HepG2 (cell line): ENCODE results near the gene ESF1. TPM values are rescaled to one million over a fixed set of nuclear protein-coding genes. Genes with fewer than 3 reads are reported as not detected.

ENCODE experiments used
- CHCHD3 ChIP-seq: sonication (generic); formaldehyde crosslinking; IDR thresholded peaks from 2 replicates; pipeline ENCODE4 v1.8.0; 2022; ENCODE audit warnings: mild to moderate bottlenecking, missing genetic modification reagents, moderate library complexity
- HNF1A ChIP-seq, 2 experiments: sonication (generic) in 1 of 2; formaldehyde crosslinking in 1 of 2; IDR thresholded peaks; 2 replicates each; pipeline versions ENCODE4 v1.4.0 to v1.6.1; 2016 to 2020; ENCODE audit warnings: borderline replicate concordance in 1 of 2, low read depth in 1 of 2, mild to moderate bottlenecking in 1 of 2, missing genetic modification reagents in 1 of 2
- HNRNPH1 ChIP-seq: fragments of 200-400 bp; formaldehyde crosslinking; optimal IDR thresholded peaks from 2 replicates; pipeline ENCODE3; 2017; ENCODE audit warnings: mild to moderate bottlenecking, low read depth, low read length
- IKZF4 ChIP-seq: sonication (generic); formaldehyde crosslinking; IDR thresholded peaks from 2 replicates; pipeline ENCODE4 v1.5.1; 2020; ENCODE audit warnings: borderline replicate concordance, mild to moderate bottlenecking, low read depth, missing genetic modification reagents; ENCODE audit errors: not compliant biosample characterization
- KDM5B ChIP-seq: sonication (generic); formaldehyde crosslinking; IDR thresholded peaks from 2 replicates; pipeline ENCODE4 v1.4.0; 2020; ENCODE audit warnings: missing genetic modification reagents, mild to moderate bottlenecking, borderline replicate concordance
- MIXL1 ChIP-seq: IDR thresholded peaks from 2 replicates; pipeline ENCODE4 v1.6.1; 2016
- MLLT10 ChIP-seq: sonication (generic); formaldehyde crosslinking; IDR thresholded peaks from 2 replicates; pipeline ENCODE4 v1.4.0; 2020; ENCODE audit warnings: missing genetic modification reagents
- NFATC3 ChIP-seq: sonication (generic); formaldehyde crosslinking; IDR thresholded peaks from 2 replicates; pipeline ENCODE4 v1.5.1; 2020; ENCODE audit warnings: mild to moderate bottlenecking, missing genetic modification reagents
- POLR2AphosphoS2 ChIP-seq: IDR thresholded peaks from 2 replicates; pipeline ENCODE4 v1.6.1; 2011; ENCODE audit warnings: low read depth, low read length, improper control_type of control experiment
- RARG ChIP-seq: sonication (generic); formaldehyde crosslinking; IDR thresholded peaks from 2 replicates; pipeline ENCODE4 v1.4.0; 2020; ENCODE audit warnings: low read depth, mild to moderate bottlenecking, missing genetic modification reagents
- STAG1 ChIP-seq: sonication (generic); formaldehyde crosslinking; IDR thresholded peaks from 2 replicates; pipeline ENCODE4 v1.4.0; 2020; ENCODE audit warnings: missing genetic modification reagents
- TMF1 ChIP-seq: sonication (generic); formaldehyde crosslinking; IDR thresholded peaks from 2 replicates; pipeline ENCODE4 v1.8.1; 2022; ENCODE audit warnings: low read depth, missing genetic modification reagents
- U2AF2 ChIP-seq: fragments of 200-400 bp; formaldehyde crosslinking; IDR thresholded peaks from 2 replicates; pipeline ENCODE4 v1.6.1; 2017; ENCODE audit warnings: low read depth, mild to moderate bottlenecking, low read length
- ZFP41 ChIP-seq: sonication (generic); formaldehyde crosslinking; IDR thresholded peaks from 2 replicates; pipeline ENCODE4 v1.4.0; 2020; ENCODE audit warnings: mild to moderate bottlenecking, missing genetic modification reagents, borderline replicate concordance
- ZFP82 ChIP-seq: sonication (generic); formaldehyde crosslinking; IDR thresholded peaks from 2 replicates; pipeline ENCODE4 v1.5.1; 2020; ENCODE audit warnings: mild to moderate bottlenecking, missing genetic modification reagents, borderline replicate concordance
- ZNF12 ChIP-seq: sonication (generic); formaldehyde crosslinking; IDR thresholded peaks from 2 replicates; pipeline ENCODE4 v1.5.0; 2020; ENCODE audit warnings: missing genetic modification reagents
- ZNF660 ChIP-seq: sonication (generic); formaldehyde crosslinking; IDR thresholded peaks from 2 replicates; pipeline ENCODE4 v1.5.1; 2020; ENCODE audit warnings: mild to moderate bottlenecking, low read depth, missing genetic modification reagents, borderline replicate concordance
- polyA plus RNA-seq, 8 experiments: library from polyadenylated mRNA; depleted of rRNA in 3 of 8; stranded (reverse) in 7 of 8; unstranded in 1 of 8; fragments of >200 nt; fragmentation: Illumina TruSeq in 4 of 8; extraction: Trizol in 4 of 8; gene quantifications; 2 replicates each; pipeline versions ENCODE4 v1.2.1 to v1.2.3, GENCODE V29; 2011 to 2016; ENCODE audit warnings: low read depth in 4 of 8, missing spikeins in 1 of 8, mixed read lengths in 1 of 8; ENCODE audit not compliant: insufficient read depth in 1 of 8
- total RNA-seq, 5 experiments: library from RNA; depleted of rRNA; stranded (reverse); fragments of >200 nt; fragmentation: Illumina TruSeq; extraction: Trizol; gene quantifications; 2 replicates each; pipeline ENCODE4 v1.2.3, GENCODE V29; 2016; ENCODE audit warnings: low read depth in 1 of 5
- TF ChIP-seq, protein P1 (sequence below): sonication (generic); formaldehyde crosslinking; IDR thresholded peaks from 2 replicates; pipeline ENCODE4 v1.8.0; 2022; ENCODE audit warnings: low read depth, missing genetic modification reagents
- TF ChIP-seq, protein P2 (sequence below): IDR thresholded peaks from 2 replicates; pipeline ENCODE4 v1.6.1; 2016; ENCODE audit warnings: control low read depth
- TF ChIP-seq, protein P3 (sequence below): IDR thresholded peaks from 2 replicates; pipeline ENCODE4 v1.4.0; 2020; ENCODE audit warnings: mild to moderate bottlenecking, missing genetic modification reagents

The ESF1 gene
- total and polyA plus RNA-seq, 2 of the 13 experiments (the other 11 are each of a cell fraction or from before 2014, with no cell fraction given), result 7.3 to 66.9 TPM

GRCh38 chr20:13800728-13801134 lies 16.0 kb upstream of the ESF1 start (continued):
- no peak for TF ChIP-seq RARG (CRISPR knock-in tag)
- no peak for TF ChIP-seq IKZF4
- TF ChIP-seq MIXL1, result 0 out of 2 replicates have a peak, but pooled peaks have one; percentile 29
- TF ChIP-seq MLLT10, result no peak
- no peak; the same call in 1 of the 2 replicates for TF ChIP-seq KDM5B (CRISPR knock-in tag)
- no peak for TF ChIP-seq TMF1 (CRISPR knock-in tag)
- no peak for TF ChIP-seq ZFP41 (CRISPR knock-in tag)
- TF ChIP-seq U2AF2, result no peak
- TF ChIP-seq, protein P1, sequence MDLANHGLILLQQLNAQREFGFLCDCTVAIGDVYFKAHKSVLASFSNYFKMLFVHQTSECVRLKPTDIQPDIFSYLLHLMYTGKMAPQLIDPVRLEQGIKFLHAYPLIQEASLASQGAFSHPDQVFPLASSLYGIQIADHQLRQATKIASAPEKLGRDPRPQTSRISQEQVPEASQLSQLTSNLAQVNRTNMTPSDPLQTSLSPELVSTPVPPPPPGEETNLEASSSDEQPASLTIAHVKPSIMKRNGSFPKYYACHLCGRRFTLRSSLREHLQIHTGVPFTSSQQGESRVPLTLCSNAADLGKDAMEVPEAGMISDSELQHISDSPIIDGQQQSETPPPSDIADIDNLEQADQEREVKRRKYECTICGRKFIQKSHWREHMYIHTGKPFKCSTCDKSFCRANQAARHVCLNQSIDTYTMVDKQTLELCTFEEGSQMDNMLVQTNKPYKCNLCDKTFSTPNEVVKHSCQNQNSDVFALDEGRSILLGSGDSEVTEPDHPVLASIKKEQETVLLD, result no peak
- no peak for TF ChIP-seq HNF1A (IDR thresholded peaks at IDR 0.05; ENCODE audit: low read depth)
- TF ChIP-seq HNF1A (CRISPR knock-in tag; IDR thresholded peaks at IDR 0.05; ENCODE audit: borderline replicate concordance), result peak; percentile 53; the same call in 1 of the 2 replicates
- no peak for TF ChIP-seq CHCHD3 (CRISPR knock-in tag)
- TF ChIP-seq NFATC3 (CRISPR knock-in tag), result no peak
- TF ChIP-seq ZNF12 (CRISPR knock-in tag), result no peak
- TF ChIP-seq ZNF660 (CRISPR knock-in tag), result no peak
- no peak for TF ChIP-seq HNRNPH1
- TF ChIP-seq STAG1 (CRISPR knock-in tag), result 0 out of 2 replicates have a peak, but pooled peaks have one; percentile 11
- TF ChIP-seq, protein P2, sequence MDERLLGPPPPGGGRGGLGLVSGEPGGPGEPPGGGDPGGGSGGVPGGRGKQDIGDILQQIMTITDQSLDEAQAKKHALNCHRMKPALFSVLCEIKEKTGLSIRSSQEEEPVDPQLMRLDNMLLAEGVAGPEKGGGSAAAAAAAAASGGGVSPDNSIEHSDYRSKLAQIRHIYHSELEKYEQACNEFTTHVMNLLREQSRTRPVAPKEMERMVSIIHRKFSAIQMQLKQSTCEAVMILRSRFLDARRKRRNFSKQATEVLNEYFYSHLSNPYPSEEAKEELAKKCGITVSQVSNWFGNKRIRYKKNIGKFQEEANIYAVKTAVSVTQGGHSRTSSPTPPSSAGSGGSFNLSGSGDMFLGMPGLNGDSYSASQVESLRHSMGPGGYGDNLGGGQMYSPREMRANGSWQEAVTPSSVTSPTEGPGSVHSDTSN (CRISPR knock-in tag), result no peak
- TF ChIP-seq, protein P3, sequence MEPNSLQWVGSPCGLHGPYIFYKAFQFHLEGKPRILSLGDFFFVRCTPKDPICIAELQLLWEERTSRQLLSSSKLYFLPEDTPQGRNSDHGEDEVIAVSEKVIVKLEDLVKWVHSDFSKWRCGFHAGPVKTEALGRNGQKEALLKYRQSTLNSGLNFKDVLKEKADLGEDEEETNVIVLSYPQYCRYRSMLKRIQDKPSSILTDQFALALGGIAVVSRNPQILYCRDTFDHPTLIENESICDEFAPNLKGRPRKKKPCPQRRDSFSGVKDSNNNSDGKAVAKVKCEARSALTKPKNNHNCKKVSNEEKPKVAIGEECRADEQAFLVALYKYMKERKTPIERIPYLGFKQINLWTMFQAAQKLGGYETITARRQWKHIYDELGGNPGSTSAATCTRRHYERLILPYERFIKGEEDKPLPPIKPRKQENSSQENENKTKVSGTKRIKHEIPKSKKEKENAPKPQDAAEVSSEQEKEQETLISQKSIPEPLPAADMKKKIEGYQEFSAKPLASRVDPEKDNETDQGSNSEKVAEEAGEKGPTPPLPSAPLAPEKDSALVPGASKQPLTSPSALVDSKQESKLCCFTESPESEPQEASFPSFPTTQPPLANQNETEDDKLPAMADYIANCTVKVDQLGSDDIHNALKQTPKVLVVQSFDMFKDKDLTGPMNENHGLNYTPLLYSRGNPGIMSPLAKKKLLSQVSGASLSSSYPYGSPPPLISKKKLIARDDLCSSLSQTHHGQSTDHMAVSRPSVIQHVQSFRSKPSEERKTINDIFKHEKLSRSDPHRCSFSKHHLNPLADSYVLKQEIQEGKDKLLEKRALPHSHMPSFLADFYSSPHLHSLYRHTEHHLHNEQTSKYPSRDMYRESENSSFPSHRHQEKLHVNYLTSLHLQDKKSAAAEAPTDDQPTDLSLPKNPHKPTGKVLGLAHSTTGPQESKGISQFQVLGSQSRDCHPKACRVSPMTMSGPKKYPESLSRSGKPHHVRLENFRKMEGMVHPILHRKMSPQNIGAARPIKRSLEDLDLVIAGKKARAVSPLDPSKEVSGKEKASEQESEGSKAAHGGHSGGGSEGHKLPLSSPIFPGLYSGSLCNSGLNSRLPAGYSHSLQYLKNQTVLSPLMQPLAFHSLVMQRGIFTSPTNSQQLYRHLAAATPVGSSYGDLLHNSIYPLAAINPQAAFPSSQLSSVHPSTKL (CRISPR knock-in tag), result peak; percentile 74
- no peak for TF ChIP-seq POLR2AphosphoS2
- no peak for TF ChIP-seq ZFP82 (CRISPR knock-in tag)
